Peyer's patch (tissue), 4 donors: ENCODE results near the gene CMTM2. TPM values are rescaled to one million over a fixed set of nuclear protein-coding genes. Genes with fewer than 3 reads are reported as not detected.
"Not testable (repeated sequence)": the region's sequence is repeated elsewhere in the genome, so short reads cannot be mapped to it uniquely, and the experiment has no call there.

Experiments used
- DNase-seq, 3 donors: peaks; one replicate each; pipeline ENCODE4 v3.0.0-alpha.2; 2017 to 2019
- H3K27ac ChIP-seq, 4 donors: fragments of 200-600 bp; sonication (generic); one replicate each; pipeline ENCODE4 v1.5.1; 2016 to 2019
- H3K27me3 ChIP-seq, 2 donors: fragments of 200-600 bp; sonication (generic); one replicate each; pipeline ENCODE4 v1.5.1; 2019
- H3K36me3 ChIP-seq, 3 donors: fragments of 200-600 bp; sonication (generic); one replicate each; pipeline ENCODE4 v1.5.1; 2016 to 2019
- H3K4me1 ChIP-seq, 4 donors: fragments of 200-600 bp; sonication (generic); one replicate each; pipeline ENCODE4 v1.5.1; 2016 to 2019
- H3K4me3 ChIP-seq, 4 donors: fragments of 200-600 bp; sonication (generic); 1 replicate in 3 of 4; 2 replicates in 1 of 4; pipeline ENCODE4 v1.5.1; 2016 to 2019; ENCODE audit warnings: mild to moderate bottlenecking in 1 of 4
- H3K9me3 ChIP-seq, 4 donors: fragments of 200-600 bp; sonication (generic); one replicate each; pipeline ENCODE4 v1.5.1; 2016 to 2019; ENCODE audit warnings: mild to moderate bottlenecking in 1 of 4
- CTCF ChIP-seq, 6 experiments: fragments of 450-650 bp in 4 of 6; fragments of 200-600 bp in 2 of 6; sonication (generic) in 1 of 6; IDR thresholded peaks; one replicate each; pipeline ENCODE4 v1.5.1; 2017 to 2019; ENCODE audit warnings: antibody characterized with exemption in 6 of 6, mild to moderate bottlenecking in 3 of 6, moderate library complexity in 1 of 6
- POLR2A ChIP-seq, 2 donors: fragments of 450-650 bp; IDR thresholded peaks; one replicate each; pipeline ENCODE4 v1.5.1; 2017; ENCODE audit warnings: antibody characterized with exemption in 2 of 2, mild to moderate bottlenecking in 2 of 2, moderate library complexity in 2 of 2
- total RNA-seq, 4 donors: library from RNA; depleted of rRNA; stranded (reverse); fragments of >200 nt; gene quantifications; one replicate each; pipeline ENCODE4 v1.1.0, GENCODE V29; 2016

The CMTM2 gene
- total RNA-seq, 4 donors from 2014 or later: not detected

GRCh38 chr16:66563574-66564334 is 15.5 kb upstream of the CMTM2 start:
- TF ChIP-seq CTCF (IDR thresholded peaks at IDR 0.05) (no peak), POLR2A (IDR thresholded peaks at IDR 0.05) (no peak)
- Histone ChIP-seq H3K36me3 (peaks cover 0 to 28% (median 0%) of the 10 kb centered on the region in 3 donors), H3K4me3 (no peak overlapping the region), H3K4me1 (peaks cover 0 to 4% (median 0%) of the 10 kb centered on the region in 4 donors), H3K27me3 (no peaks in the 10 kb centered on the region), H3K27ac (no peak overlapping the region), H3K9me3 (no peaks in the 10 kb centered on the region)
- DNase-seq: no peak

- Histone ChIP-seq H3K27me3 (no peaks in the 10 kb centered on the region), H3K4me3 (no peak within 1 kb of the TSS), H3K4me1 (peaks cover 0 to 4% (median 0%) of the 10 kb centered on the region in 4 donors), H3K9me3 (no peaks in the 10 kb centered on the region), H3K27ac (no peak within 1 kb of the TSS), H3K36me3 (peaks cover 0 to 28% (median 0%) of the 10 kb centered on the region in 3 donors)
- TF ChIP-seq POLR2A (IDR thresholded peaks at IDR 0.05): no peak
- TF ChIP-seq CTCF (IDR thresholded peaks at IDR 0.05): no peak
- DNase-seq: no peak
These were observed 13.0 kb upstream of the CMTM2 start, which contains the start of gene CMTM1 for GRCh38 chr16:66566051-66566901. Gene CMTM1 (plus strand): TSS chr16:66566439. CDS start chr16:66566514, 75 bp downstream.

- not testable (repeated sequence) for H3K4me3 ChIP-seq, H3K9me3 ChIP-seq, DNase-seq, H3K27me3 ChIP-seq, H3K27ac ChIP-seq, H3K4me1 ChIP-seq
- peaks cover 0 to 28% (median 0%) of the 10 kb centered on the region in 3 donors for H3K36me3 ChIP-seq
These were observed 12.0 kb upstream of the CMTM2 start for GRCh38 chr16:66567270-66567669.

- Histone ChIP-seq H3K9me3 (no peaks in the 10 kb centered on the region), H3K27me3 (no peaks in the 10 kb centered on the region), H3K36me3 (peaks cover 0 to 28% (median 0%) of the 10 kb centered on the region in 3 donors), H3K4me3 (no peak overlapping the region), H3K4me1 (no peaks in the 10 kb centered on the region), H3K27ac (no peak overlapping the region)
- no peak for DNase-seq
- TF ChIP-seq POLR2A (IDR thresholded peaks at IDR 0.05): no peak
- TF ChIP-seq CTCF (IDR thresholded peaks at IDR 0.05): no peak
These were observed 10.9 kb upstream of the CMTM2 start for GRCh38 chr16:66568355-66568754.

- Histone ChIP-seq H3K4me1 (no peaks in the 10 kb centered on the region), H3K27me3 (no peaks in the 10 kb centered on the region), H3K4me3 (no peak overlapping the region), H3K9me3 (no peaks in the 10 kb centered on the region), H3K27ac (no peak overlapping the region), H3K36me3 (peaks cover 0 to 24% (median 0%) of the 10 kb centered on the region in 3 donors)
- TF ChIP-seq POLR2A (IDR thresholded peaks at IDR 0.05): no peak
- TF ChIP-seq CTCF (IDR thresholded peaks at IDR 0.05): no peak
- DNase-seq: no peak
These were observed 10.1 kb upstream of the CMTM2 start for GRCh38 chr16:66569131-66569530.
